Activated gamma-delta T cell treated with anti-CD3 and anti-CD28 coated beads, Interleukin-2, amount 50 U/mL, for 16 hours (primary cell): ENCODE data around the gene CRACR2A.

Experiments used
- DNase-seq: peaks from one replicate; pipeline ENCODE4 v3.0.0-alpha.2; 2020; ENCODE audit warnings: low read depth

The CRACR2A gene

DNA sequence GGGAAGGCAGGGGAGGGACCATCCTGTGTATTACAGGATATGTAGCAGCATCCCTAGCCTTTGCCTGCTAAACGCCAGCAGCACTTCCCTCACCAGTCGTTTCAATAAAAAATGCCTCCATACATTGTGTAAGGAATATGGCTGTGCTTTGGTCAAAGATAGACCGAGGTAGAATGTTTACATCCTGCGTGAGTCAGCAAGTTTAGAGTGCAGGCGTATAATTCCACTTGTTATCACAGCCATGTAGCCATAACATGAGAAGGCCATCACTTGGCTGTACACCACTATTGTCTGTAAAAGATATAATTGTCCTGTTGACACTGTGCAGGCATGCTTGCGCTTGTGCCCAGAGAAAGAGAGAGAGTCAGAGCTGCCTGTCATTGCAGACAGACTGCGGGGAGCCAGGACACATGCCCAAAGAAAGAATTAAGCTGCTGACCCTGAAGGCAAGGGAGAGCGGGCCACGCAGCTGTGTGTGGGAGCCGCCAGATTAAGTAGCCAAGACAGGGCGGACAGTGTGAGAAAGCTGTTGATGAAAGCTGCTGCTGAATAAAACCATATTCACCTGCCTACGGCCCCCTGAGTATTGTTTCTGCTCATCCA is 68.4 kb downstream of the CRACR2A start:
- DNase-seq = no peak

GRCh38 chr12:3683670-3684069 is 69.2 kb downstream of the CRACR2A start:
- DNase-seq = no peak

- no peak for DNase-seq
Measured at GRCh38 chr12:3681595-3682061, 71.3 kb downstream of the CRACR2A start.

- DNase-seq = no peak
Measured at GRCh38 chr12:3680919-3681594, 71.9 kb downstream of the CRACR2A start.

DNA sequence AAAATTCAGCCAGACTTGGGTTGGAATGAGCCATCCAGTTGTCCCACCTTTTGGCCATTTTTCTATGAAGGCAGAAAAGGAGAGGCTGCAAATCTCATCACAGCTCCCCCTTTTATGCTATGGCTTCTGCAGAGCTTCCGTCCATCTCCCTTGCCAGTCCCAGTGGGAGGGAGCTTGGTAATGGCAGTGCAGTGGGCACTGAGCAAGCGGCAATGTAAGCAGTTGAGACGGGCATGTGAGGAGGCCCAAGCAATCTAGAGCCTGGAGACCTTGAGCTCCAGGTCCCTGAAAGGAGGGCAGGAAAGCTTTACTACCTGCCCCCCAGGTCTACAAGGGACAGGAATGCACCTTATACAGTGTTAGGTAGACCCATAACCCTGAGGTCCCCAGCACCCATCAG is 73.1 kb downstream of the CRACR2A start:
- DNase-seq = no peak

DNA sequence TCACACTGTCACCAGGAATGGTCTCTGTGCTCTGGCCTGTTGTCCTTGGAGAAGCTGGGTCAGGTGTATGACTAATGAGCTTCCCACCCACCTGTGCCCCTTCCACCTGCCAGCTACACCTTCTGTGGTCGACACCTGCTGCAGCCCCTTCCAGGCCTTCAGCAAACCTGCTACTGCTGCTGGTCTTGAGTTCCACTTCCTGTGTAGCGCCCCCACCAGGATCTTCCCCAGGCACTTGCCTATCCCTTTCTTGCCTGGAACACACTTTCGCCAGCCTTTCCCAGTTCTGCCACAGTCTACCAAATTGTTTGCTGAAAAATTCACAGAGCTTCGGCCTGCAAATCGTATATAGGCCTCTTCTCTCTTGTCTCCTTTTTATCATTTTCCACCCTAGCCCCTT is 75.3 kb downstream of the CRACR2A start:
- DNase-seq = no peak

- DNase-seq = no peak
Measured at GRCh38 chr12:3673981-3674708, 78.8 kb downstream of the CRACR2A start.

- no peak for DNase-seq
Measured at GRCh38 chr12:3672113-3672509, 80.8 kb downstream of the CRACR2A start.

DNA sequence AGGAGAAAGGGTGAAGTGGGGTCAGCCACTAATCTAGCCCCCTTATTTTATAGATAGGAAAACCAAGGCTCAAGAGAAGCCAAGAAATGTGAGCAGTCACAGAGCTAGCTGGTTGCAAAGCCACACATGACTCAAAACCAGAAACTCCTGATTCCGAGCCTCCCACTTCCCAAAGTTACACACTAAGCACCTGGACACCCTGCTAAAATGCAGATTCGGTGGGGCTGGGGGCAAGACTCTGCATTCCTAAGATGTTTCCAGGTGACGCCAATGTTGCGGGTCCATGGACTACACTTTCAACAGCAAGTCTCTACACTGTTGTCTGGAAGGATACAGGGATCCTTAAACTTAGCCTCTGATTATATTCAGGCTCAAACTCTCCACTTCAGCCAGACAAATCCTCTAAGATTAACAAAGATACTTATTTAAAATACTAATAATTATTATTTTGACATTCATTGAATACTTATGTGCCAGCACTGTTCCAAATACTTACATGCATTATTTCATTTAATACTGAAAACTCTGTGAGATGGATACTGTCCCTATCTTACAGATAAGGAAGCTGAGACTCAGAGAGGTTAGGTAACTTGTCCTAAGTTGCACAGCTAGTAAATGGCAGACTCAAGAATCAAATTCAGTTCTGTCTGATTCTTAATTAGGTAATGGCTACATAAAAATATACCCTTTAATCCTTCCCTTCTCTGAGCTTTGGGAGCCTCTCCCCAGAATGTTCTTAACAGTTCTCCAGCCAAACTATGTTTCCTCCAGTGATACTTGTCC is 81.4 kb downstream of the CRACR2A start:
- no peak for DNase-seq

- no peak for DNase-seq
Measured at GRCh38 chr12:3670083-3670620, 82.8 kb downstream of the CRACR2A start.

- DNase-seq = no peak
Measured at GRCh38 chr12:3669594-3669993, 83.3 kb downstream of the CRACR2A start.

DNA sequence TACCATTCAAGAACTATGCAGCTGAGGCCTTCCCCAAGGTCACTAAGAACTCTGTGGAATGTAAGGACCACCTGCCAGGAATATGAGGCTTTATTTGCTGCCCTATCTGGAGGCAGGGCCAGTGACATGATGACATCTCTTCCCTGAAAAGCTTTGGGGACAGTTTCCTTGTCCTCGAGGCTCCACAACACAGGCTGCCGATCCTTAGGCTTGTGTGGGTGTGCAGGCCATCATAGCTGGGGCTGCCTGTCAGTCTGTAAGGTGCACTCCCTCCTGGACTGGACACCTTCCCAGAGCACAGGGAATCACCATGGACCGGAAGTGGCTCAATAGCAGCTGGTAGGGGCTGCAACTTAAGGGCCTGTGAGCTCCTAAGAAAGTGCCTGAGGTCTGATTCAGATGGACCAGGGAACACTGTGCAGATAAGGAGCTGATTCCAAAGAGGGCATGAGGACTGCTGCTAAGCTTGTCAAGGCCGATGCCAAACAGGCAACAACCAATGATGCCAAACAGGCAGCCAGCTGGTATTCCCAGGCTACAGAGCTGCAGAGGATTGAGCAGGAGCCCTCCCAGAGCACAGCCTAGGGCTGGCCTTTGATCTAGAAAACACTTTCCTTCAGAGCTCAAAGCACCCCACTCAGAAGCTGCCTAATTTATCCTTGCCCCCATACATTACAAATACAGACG is 84.3 kb downstream of the CRACR2A start:
- DNase-seq = no peak

DNA sequence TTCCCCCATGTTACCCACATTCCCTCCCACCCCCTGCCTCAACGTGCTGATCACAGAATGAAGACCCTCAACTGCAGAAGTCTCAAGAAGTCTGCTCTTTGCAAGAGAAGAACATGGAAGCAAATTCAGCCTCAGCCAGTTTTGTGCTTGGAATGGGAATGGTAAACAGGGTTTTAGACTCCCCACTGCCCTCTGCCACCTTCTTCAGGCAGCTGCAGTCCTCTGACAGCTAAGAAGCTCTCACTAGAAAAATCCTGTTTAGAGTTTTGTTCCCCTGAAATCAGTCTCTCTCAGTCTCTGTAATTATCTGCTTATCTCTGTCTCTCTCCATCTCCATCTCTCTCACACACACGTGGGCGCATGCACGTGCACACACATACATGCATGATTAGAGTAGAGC is 85.4 kb downstream of the CRACR2A start:
- no peak for DNase-seq

DNA sequence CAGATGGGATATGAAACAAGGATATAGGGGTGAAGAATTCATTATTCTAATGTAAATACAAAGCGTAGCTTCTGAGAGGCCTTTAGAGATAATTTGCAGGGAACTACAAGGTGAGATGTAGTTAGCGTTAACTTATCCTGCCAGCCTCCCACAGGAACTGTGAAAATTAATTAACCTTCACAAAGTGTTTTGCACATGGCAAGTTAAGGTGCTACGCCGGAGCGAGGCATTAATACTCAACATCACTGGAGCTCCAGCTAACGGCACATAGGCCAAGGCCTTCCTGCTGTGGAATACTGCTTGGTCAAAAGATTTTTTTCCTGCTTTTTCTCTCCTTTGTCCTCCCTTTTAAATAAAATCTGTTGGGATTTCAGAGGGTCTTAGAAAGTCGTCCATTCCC is 86.5 kb downstream of the CRACR2A start:
- DNase-seq = no peak

- no peak for DNase-seq
Measured at GRCh38 chr12:3662521-3662921, 90.4 kb downstream of the CRACR2A start.

- DNase-seq = no peak
Measured at GRCh38 chr12:3661028-3661427, 91.9 kb downstream of the CRACR2A start.

- DNase-seq = no peak
Measured at GRCh38 chr12:3658327-3659163, 94.4 kb downstream of the CRACR2A start.

DNA sequence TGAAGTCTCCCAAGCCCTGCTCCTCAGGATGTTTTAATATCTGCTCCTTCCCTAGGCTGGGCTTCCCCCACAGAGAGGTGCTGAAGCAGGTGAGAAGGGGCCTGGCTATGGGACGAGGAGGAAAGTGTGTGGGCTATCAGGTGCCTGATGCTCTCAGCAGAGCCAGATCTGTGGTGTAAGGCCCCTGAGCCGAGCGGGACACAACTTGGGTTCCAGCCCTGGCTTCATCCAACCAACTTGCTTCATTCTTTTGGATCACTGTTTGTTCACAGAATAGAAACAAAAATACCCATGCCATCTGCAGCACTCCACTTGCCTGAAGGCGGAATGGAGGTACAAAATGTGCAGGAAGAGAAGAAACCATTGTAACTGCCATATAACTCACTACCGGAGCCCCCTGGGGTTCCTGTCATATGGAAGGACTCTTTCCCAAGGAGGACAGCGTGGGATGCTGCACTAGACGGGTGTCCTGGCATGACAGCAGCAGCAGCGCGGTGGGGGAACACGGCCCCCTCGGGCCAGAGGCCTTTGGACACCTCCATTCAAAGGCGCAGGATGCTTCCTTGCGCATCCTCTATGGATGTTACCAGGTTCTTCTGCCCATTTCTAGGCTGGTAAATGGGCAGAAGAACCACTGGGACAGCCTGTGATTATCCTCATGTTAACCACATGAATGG is 95.8 kb downstream of the CRACR2A start:
- no peak for DNase-seq

GRCh38 chr12:3655328-3655900 is 97.5 kb downstream of the CRACR2A start:
- no peak for DNase-seq
